Pancreas (tissue), 10 donors: ENCODE results near the gene PFKFB4. TPM values are rescaled to one million over a fixed set of nuclear protein-coding genes. Genes with fewer than 3 reads are reported as not detected.

Experiments used
- ATAC-seq, 4 donors: fragments of 200-7000 bp; cut with Tn5 transposase; one replicate each; pipeline versions ENCODE4 v1.8.0 to v1.9.1; 2020; ENCODE audit warnings: mild to moderate bottlenecking in 4 of 4, moderate library complexity in 4 of 4
- DNase-seq, 6 donors: peaks; one replicate each; pipeline ENCODE4 v3.0.0-alpha.2; 2020
- FAIRE-seq: peaks from 2 replicates; lab custom pipeline; 2012; peaks lifted over from hg19 to GRCh38; lab: Jason Lieb, UNC
- H3K27ac ChIP-seq, 4 donors: fragments of 200-600 bp; sonication (generic); 1 replicate in 3 of 4; 2 replicates in 1 of 4; pipeline versions ENCODE4 v1.5.0 to v1.8.0; 2020
- H3K27me3 ChIP-seq, 4 donors: fragments of 200-600 bp; one replicate each; pipeline ENCODE4 v1.8.0; 2021
- H3K36me3 ChIP-seq, 3 donors: fragments of 200-600 bp; sonication (generic) in 1 of 3; one replicate each; pipeline versions ENCODE4 v1.5.0 to v1.8.0; 2020 to 2021
- H3K4me1 ChIP-seq, 3 donors: fragments of 200-600 bp; one replicate each; pipeline ENCODE4 v1.8.0; 2021
- H3K4me3 ChIP-seq, 4 donors: fragments of 200-600 bp; sonication (generic) in 2 of 4; one replicate each; pipeline versions ENCODE4 v1.5.0 to v1.8.0; 2020 to 2021
- H3K9me3 ChIP-seq, 4 donors: fragments of 200-600 bp; one replicate each; pipeline ENCODE4 v1.8.0; 2021
- CTCF ChIP-seq, 4 donors: fragments of 200-600 bp; sonication (generic) in 3 of 4; IDR thresholded peaks; one replicate each; pipeline versions ENCODE4 v1.5.0 to v1.8.0; 2021; ENCODE audit warnings: antibody characterized with exemption in 4 of 4
- WGBS, 2 donors: extraction: QIAGEN DNeasy Blood & Tissue Kit; methylation state at CpG; one replicate each; pipeline ENCODE4 v1.1.7; 2013; 5-methylcytosine and 5-hydroxymethylcytosine counted together
- intact Hi-C, 3 donors: fragments of 100-400 bp; cut with DNase I; formaldehyde crosslinking; loops; one replicate each; pipeline versions ENCODE4 v1.11.1 to v1.14.2; 2022
- polyA plus RNA-seq, 2 donors: library from polyadenylated mRNA; stranded (reverse); fragments of 200-250 nt; gene quantifications; one replicate each; pipeline ENCODE4 v1.2.3, GENCODE V29; 2013
- total RNA-seq, 6 donors: library from RNA; stranded (reverse); fragmentation: NEBNext Ultra II Directional in 4 of 6; extraction: Animal tissue kit (Norgen Biotek cat#: 25700) in 4 of 6; gene quantifications; one replicate each; pipeline versions ENCODE4 v1.2.1 to v1.2.4, GENCODE V29; 2021 to 2023
- donor health status: healthy with polysubstance abuse.
- donor health status: DM: no; HTN: no; CAD: no; lungs with moderate emphysema.
- donor health status: DM: no; HTN: no; CAD: no.
- donor health status: control.
- donor health status: control.
- donor health status: Bipolar disorder and iron deficiency.
- donor health status: DM: yes; HTN: yes; CAD: no.
- donor health status: DM: no; HTN: no; CAD: no.
- donor health status: DM: no; HTN: no; CAD: no.
- donor health status: DM: yes; HTN: yes; CAD: no.

PFKFB4 gene
- total and polyA plus RNA-seq, 8 donors: 7.4 to 12.2 (median 8.5) TPM

DNA sequence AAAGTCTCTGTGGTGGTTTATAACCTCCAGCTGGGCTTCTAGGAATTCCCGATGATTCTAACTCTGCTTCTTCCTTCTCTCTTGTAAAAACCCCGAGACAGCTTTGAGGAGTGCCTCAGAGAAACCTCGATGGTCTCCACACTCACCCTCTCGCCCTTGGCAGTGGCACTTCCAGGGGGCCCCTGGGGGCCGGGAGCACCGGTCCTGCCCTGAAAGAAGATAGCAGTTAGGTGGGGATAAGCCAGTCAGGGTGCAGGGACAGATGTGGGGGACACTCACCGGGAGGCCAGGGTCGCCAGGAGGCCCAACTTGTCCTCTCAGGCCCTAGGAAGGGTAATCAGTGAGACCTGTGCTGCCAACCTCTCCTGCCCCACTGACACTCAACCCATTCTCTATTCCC lies 28.8 kb upstream of the PFKFB4 start:
- no peak for FAIRE-seq
- no peaks in the 10 kb centered on the region for H3K4me1 ChIP-seq
- no peaks in the 10 kb centered on the region for H3K36me3 ChIP-seq
- DNase-seq: no peak
- no peak overlapping the region for H3K4me3 ChIP-seq
- no peak overlapping the region for H3K27ac ChIP-seq
- intact Hi-C loops: no loop called here
- no peak for ATAC-seq
- 71 to 83% methylated on average over 8 of the region's 8 CpGs for WGBS, 2 donors
- no peak for TF ChIP-seq CTCF (IDR thresholded peaks at IDR 0.05)
- no peaks in the 10 kb centered on the region for H3K27me3 ChIP-seq
- no peaks in the 10 kb centered on the region for H3K9me3 ChIP-seq

- no peaks in the 10 kb centered on the region for H3K9me3 ChIP-seq
- intact Hi-C loops: no loop called here
- TF ChIP-seq CTCF (IDR thresholded peaks at IDR 0.05): no peak
- WGBS, 2 donors: 84 to 85% methylated on average over 9 of the region's 9 CpGs
- no peak for DNase-seq
- no peak overlapping the region for H3K27ac ChIP-seq
- H3K4me3 ChIP-seq: no peak overlapping the region
- no peaks in the 10 kb centered on the region for H3K36me3 ChIP-seq
- no peak for FAIRE-seq
- no peaks in the 10 kb centered on the region for H3K27me3 ChIP-seq
- no peak for ATAC-seq
- no peaks in the 10 kb centered on the region for H3K4me1 ChIP-seq
Observed at GRCh38 chr3:48584836-48585235, 28.2 kb upstream of the PFKFB4 start.

DNA sequence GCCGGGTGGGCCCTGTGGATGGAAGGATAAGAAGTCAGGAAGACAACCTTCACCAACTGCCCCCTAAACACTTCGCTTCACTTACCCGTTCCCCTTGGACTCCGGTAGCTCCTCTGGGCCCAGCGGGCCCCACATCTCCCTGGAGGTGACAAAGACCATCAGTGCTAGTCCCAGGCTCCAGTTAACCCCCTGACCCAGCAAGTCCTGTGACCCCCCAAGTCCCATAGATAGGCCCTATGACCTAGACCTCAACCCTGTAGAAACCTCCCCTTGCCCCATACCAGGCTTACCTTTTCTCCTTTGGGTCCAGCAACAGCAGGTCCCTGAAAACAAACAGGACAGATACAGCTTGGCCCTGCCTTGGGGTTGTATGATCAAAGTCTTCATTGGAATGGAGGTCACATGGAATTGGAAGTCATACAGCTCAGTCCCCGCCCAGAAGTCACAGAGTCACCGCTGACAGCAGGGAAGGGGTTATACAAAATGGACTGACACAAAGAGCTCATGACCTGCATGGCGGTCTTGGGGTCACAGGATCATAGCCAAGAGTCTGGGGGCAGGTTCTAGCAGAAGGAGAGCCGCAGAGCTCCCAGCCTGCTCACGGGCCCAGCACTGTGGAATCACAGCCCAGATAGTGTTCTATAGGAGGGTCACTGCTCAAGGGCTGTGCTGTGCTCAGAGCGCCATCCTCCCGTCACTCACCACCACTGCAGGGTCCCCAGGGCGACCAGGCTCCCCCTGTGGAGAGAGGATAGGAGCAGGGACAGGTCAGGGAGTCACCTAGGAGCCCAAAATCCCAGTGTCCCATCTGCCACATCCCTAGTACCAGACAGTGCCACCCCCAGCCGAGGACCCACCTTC lies 25.2 kb upstream of the PFKFB4 start:
- ATAC-seq (no peak), DNase-seq (no peak), FAIRE-seq (no peak)
- Histone ChIP-seq H3K9me3 (no peaks in the 10 kb centered on the region), H3K27ac (no peak overlapping the region), H3K4me1 (no peaks in the 10 kb centered on the region), H3K27me3 (no peaks in the 10 kb centered on the region), H3K36me3 (no peaks in the 10 kb centered on the region), H3K4me3 (no peak overlapping the region)
- 85 to 86% methylated on average over 14 of the region's 14 CpGs for WGBS, 2 donors
- intact Hi-C loops: no loop called here
- TF ChIP-seq CTCF (IDR thresholded peaks at IDR 0.05): no peak

DNA sequence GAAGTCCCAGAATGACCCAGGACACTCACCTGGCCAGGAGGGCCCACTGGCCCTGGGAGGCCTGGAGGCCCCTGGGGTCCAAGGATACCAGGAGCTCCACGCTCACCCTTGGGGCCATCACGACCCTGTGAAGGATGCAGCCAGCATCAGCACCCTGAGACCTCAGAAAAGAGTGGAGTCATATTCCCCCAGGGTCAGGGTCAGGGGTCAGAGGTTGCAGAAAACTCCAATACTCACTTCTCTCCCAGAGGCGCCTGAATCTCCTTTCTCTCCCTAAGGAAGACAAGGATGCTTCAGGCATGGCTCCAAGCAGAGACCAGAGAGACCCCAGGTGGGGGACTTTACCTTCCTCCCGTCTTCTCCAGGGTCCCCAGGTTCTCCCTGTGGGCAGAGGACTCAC lies 20.0 kb upstream of the PFKFB4 start:
- no peak overlapping the region for H3K4me3 ChIP-seq
- 67 to 71% methylated on average over 4 of the region's 4 CpGs for WGBS, 2 donors
- H3K27me3 ChIP-seq: no peaks in the 10 kb centered on the region
- no peak for ATAC-seq
- intact Hi-C loops: no loop called here
- H3K4me1 ChIP-seq: no peaks in the 10 kb centered on the region
- DNase-seq: no peak
- no peaks in the 10 kb centered on the region for H3K36me3 ChIP-seq
- TF ChIP-seq CTCF (IDR thresholded peaks at IDR 0.05): no peak
- FAIRE-seq: no peak
- H3K27ac ChIP-seq: no peak overlapping the region
- H3K9me3 ChIP-seq: no peaks in the 10 kb centered on the region

DNA sequence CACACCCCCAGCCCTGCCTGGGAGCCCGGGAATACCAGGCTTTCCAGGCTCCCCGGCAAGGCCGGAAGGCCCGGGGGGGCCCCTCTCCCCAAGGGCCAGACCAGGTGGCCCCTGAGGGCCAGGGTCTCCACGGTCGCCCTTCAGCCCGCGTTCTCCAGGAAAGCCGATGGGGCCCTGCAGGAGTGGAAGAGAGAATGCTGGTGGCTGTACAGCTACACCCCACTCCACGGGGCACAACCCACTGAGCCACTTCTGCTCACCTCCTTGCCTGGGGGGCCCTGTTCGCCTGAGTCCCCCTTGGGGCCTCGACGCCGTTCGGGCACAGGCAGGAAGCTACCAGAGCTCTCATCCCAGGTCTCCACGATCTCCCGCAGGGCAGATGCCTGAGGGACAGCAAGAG lies 18.8 kb upstream of the PFKFB4 start:
- no peaks in the 10 kb centered on the region for H3K36me3 ChIP-seq
- H3K27me3 ChIP-seq: no peaks in the 10 kb centered on the region
- ATAC-seq (no peak), DNase-seq (no peak), FAIRE-seq (no peak)
- intact Hi-C loops: no loop called here
- no peaks in the 10 kb centered on the region for H3K9me3 ChIP-seq
- 66 to 78% methylated on average over 16 to 17 of the region's 17 CpGs for WGBS, 2 donors
- H3K27ac ChIP-seq: no peak overlapping the region
- no peak for TF ChIP-seq CTCF (IDR thresholded peaks at IDR 0.05)
- H3K4me3 ChIP-seq: no peak overlapping the region
- H3K4me1 ChIP-seq: no peaks in the 10 kb centered on the region
